Neural cell (in vitro differentiated cells): ENCODE data around the gene MEGF6.

Experiments used
- EP300 ChIP-seq: fragments of 450-650 bp; conservative IDR thresholded peaks from 2 replicates; pipeline ENCODE4 v1.6.1; 2014; ENCODE audit warnings: antibody characterized with exemption, mild to moderate bottlenecking, moderate library complexity; ENCODE audit not compliant: poor library complexity, severe bottlenecking
- EZH2 ChIP-seq: fragments of 200-600, 300-800 bp; shearing (Covaris generic), sonication (generic); IDR thresholded peaks from 2 replicates; pipeline ENCODE4 v1.6.1; 2014; ENCODE audit warnings: antibody characterized with exemption, low read length, borderline replicate concordance, mild to moderate bottlenecking; ENCODE audit not compliant: insufficient read depth, poor library complexity, severe bottlenecking
- MXI1 ChIP-seq: fragments of 450-650 bp; conservative IDR thresholded peaks from 2 replicates; pipeline ENCODE4 v1.6.1; 2014; ENCODE audit warnings: antibody characterized with exemption, mild to moderate bottlenecking; ENCODE audit not compliant: poor library complexity, severe bottlenecking
- RAD21 ChIP-seq: fragments of 450-650 bp; conservative IDR thresholded peaks from 2 replicates; pipeline ENCODE4 v1.6.1; 2014; ENCODE audit warnings: antibody characterized with exemption, mild to moderate bottlenecking, moderate library complexity
- TAF1 ChIP-seq: IDR thresholded peaks from 2 replicates; pipeline ENCODE4 v1.6.1; 2012; ENCODE audit warnings: low read depth
- TF ChIP-seq, protein P1 (sequence below): fragments of 450-650 bp; IDR thresholded peaks from 2 replicates; pipeline ENCODE4 v1.5.1; 2014; ENCODE audit warnings: antibody characterized with exemption, mild to moderate bottlenecking, moderate library complexity; ENCODE audit not compliant: poor library complexity, severe bottlenecking

- TF ChIP-seq, protein P1, sequence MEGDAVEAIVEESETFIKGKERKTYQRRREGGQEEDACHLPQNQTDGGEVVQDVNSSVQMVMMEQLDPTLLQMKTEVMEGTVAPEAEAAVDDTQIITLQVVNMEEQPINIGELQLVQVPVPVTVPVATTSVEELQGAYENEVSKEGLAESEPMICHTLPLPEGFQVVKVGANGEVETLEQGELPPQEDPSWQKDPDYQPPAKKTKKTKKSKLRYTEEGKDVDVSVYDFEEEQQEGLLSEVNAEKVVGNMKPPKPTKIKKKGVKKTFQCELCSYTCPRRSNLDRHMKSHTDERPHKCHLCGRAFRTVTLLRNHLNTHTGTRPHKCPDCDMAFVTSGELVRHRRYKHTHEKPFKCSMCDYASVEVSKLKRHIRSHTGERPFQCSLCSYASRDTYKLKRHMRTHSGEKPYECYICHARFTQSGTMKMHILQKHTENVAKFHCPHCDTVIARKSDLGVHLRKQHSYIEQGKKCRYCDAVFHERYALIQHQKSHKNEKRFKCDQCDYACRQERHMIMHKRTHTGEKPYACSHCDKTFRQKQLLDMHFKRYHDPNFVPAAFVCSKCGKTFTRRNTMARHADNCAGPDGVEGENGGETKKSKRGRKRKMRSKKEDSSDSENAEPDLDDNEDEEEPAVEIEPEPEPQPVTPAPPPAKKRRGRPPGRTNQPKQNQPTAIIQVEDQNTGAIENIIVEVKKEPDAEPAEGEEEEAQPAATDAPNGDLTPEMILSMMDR: no peak
- TF ChIP-seq RAD21 (no peak), EZH2 (no peak), MXI1 (no peak), TAF1 (no peak), EP300 (no peak)
These were observed 18.4 kb upstream of the MEGF6 start for GRCh38 chr1:3629561-3630160.
